Adrenal gland (tissue), 12 donors: ENCODE data around the gene BCAS3. TPM values are rescaled to one million over a fixed set of nuclear protein-coding genes. Genes with fewer than 3 reads are reported as not detected.

Source experiments
- DNase-seq, 7 donors: peaks; one replicate each; pipeline ENCODE4 v3.0.0-alpha.2; 2019 to 2020
- H3K27ac ChIP-seq, 5 donors: fragments of 200-600 bp; sonication (generic) in 4 of 5; 1 replicate in 3 of 5; 2 replicates in 2 of 5; pipeline versions ENCODE4 v1.5.1 to v1.8.0; 2016 to 2020; ENCODE audit warnings: mild to moderate bottlenecking in 1 of 5
- H3K27me3 ChIP-seq: fragments of 200-600 bp; 2 replicates; pipeline ENCODE4 v1.8.0; 2021
- H3K36me3 ChIP-seq, 2 donors: fragments of 200-600 bp; replicated peaks in 1 of 2; 1 replicate in 1 of 2; 2 replicates in 1 of 2; pipeline versions ENCODE4 v1.5.1 to v1.8.0; 2018 to 2022
- H3K4me1 ChIP-seq, 2 donors: fragments of 200-600 bp; replicated peaks in 1 of 2; 1 replicate in 1 of 2; 2 replicates in 1 of 2; pipeline versions ENCODE4 v1.5.1 to v1.8.0; 2018 to 2021
- H3K4me3 ChIP-seq, 4 donors: fragments of 200-600 bp; sonication (generic) in 3 of 4; one replicate each; pipeline ENCODE4 v1.5.1; 2016 to 2018
- H3K9me3 ChIP-seq, 3 donors: fragments of 200-600 bp; sonication (generic) in 1 of 3; replicated peaks in 1 of 3; 1 replicate in 2 of 3; 2 replicates in 1 of 3; pipeline versions ENCODE4 v1.5.1 to v1.8.0; 2016 to 2021
- POLR2A ChIP-seq, 2 donors: fragments of 450-650 bp; IDR thresholded peaks; one replicate each; pipeline ENCODE4 v1.6.1; 2017; ENCODE audit warnings: antibody characterized with exemption in 2 of 2, mild to moderate bottlenecking in 2 of 2, moderate library complexity in 1 of 2
- WGBS, 4 donors: extraction: QIAGEN DNeasy Blood & Tissue Kit in 2 of 4; methylation state at CpG; one replicate each; pipeline versions ENCODE4 v1.1.5 to v1.1.7; 2013 to 2017; 5-methylcytosine and 5-hydroxymethylcytosine counted together
- intact Hi-C, 2 donors: fragments of 100-400 bp; cut with DNase I; formaldehyde crosslinking; loops; one replicate each; pipeline versions ENCODE4 v1.14.1 to v1.15.0; 2022 to 2023
- polyA plus RNA-seq, 3 donors: library from polyadenylated mRNA; stranded (reverse); fragments of 200-250 nt in 2 of 3; fragments of 350-450 nt in 1 of 3; fragmentation: Illumina TruSeq in 1 of 3; extraction: RNeasy Lipid Tissue Mini Kit (QIAGEN cat#74804) in 1 of 3; gene quantifications; one replicate each; pipeline ENCODE4 v1.2.3, GENCODE V29; 2013 to 2014
- total RNA-seq, 9 donors: library from RNA; depleted of rRNA in 4 of 9; stranded (reverse); fragments of >200 nt in 4 of 9; fragments of 120-200 nt in 1 of 9; fragmentation: NEBNext Ultra II Directional in 1 of 9; extraction: Animal tissue kit (Norgen Biotek cat#: 25700) in 1 of 9; gene quantifications; one replicate each; pipeline versions ENCODE4 v1.1.0 to v1.2.4, GENCODE V29; 2013 to 2023
- TF ChIP-seq, protein P1 (sequence below), 6 experiments: fragments of 450-650 bp in 4 of 6; fragments of 200-600 bp in 2 of 6; sonication (generic) in 1 of 6; IDR thresholded peaks; 1 replicate in 5 of 6; 2 replicates in 1 of 6; pipeline versions ENCODE4 v1.5.1 to v1.8.0; 2016 to 2021; ENCODE audit warnings: antibody characterized with exemption in 6 of 6, mild to moderate bottlenecking in 2 of 6, moderate library complexity in 1 of 6
- donor health status: healthy with polysubstance abuse.
- donor health status: Bipolar disorder and iron deficiency.
- donor health status: DM: yes; HTN: yes; CAD: no.
- donor health status: DM: no; HTN: no; CAD: no.
- donor health status: DM: no; HTN: no; CAD: no.
- donor health status: DM: yes; HTN: yes; CAD: no.

BCAS3 gene
- total and polyA plus RNA-seq, 12 donors, result 9.4 to 105 (median 29.0) TPM

DNA sequence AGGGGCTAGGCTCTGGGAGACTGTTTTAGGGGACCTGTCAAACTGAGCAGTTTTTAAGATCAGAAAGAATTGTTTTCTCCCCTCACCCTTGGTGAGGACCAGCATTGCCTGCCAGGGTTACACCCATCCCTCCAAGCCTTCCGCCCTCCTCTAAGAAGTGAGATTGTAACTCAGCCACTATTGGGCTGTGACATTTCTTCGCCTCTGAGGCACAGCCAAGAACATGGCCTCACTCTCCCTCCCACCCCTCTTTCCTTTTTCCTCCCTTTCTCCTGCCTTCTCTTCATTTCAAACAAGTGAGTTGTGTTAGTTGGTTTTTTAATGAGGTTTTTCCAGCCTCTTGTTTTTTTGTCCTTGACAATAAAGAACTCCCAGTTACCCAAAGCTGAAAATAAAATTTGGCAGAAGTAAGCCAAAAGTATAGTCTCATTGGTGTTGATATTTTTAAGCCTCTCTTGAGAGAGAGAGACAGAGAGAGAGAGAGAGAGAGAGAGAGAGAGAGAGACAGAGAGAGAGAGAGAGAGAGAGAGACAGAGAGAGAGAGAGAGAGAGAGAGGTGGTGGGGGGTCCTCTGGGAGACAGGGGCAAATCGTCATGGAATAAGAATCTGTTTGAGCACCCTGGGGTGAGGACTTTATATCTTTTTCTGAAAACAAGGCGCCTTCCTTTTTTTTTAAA, 644.8 kb downstream of the BCAS3 start:
- Histone ChIP-seq H3K27ac (peak overlapping the region in 1 of 5 donors; percentile 42), H3K9me3 (no peaks in the 10 kb centered on the region), H3K27me3 (no peaks in the 10 kb centered on the region), H3K36me3 (no peaks in the 10 kb centered on the region), H3K4me1 (peaks cover 0 to 17% of the 10 kb centered on the region in 2 donors), H3K4me3 (no peak overlapping the region)
- no peak for DNase-seq
- WGBS, 4 donors, result 76 to 84% (median 78%) methylated on average over 4 of the region's 4 CpGs
- intact Hi-C loops, result no loop called here
- TF ChIP-seq POLR2A (IDR thresholded peaks at IDR 0.05), result no peak
- TF ChIP-seq, protein P1, sequence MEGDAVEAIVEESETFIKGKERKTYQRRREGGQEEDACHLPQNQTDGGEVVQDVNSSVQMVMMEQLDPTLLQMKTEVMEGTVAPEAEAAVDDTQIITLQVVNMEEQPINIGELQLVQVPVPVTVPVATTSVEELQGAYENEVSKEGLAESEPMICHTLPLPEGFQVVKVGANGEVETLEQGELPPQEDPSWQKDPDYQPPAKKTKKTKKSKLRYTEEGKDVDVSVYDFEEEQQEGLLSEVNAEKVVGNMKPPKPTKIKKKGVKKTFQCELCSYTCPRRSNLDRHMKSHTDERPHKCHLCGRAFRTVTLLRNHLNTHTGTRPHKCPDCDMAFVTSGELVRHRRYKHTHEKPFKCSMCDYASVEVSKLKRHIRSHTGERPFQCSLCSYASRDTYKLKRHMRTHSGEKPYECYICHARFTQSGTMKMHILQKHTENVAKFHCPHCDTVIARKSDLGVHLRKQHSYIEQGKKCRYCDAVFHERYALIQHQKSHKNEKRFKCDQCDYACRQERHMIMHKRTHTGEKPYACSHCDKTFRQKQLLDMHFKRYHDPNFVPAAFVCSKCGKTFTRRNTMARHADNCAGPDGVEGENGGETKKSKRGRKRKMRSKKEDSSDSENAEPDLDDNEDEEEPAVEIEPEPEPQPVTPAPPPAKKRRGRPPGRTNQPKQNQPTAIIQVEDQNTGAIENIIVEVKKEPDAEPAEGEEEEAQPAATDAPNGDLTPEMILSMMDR (IDR thresholded peaks at IDR 0.05), result peak in 2 of 6 experiments; percentile 13 to 21

DNA sequence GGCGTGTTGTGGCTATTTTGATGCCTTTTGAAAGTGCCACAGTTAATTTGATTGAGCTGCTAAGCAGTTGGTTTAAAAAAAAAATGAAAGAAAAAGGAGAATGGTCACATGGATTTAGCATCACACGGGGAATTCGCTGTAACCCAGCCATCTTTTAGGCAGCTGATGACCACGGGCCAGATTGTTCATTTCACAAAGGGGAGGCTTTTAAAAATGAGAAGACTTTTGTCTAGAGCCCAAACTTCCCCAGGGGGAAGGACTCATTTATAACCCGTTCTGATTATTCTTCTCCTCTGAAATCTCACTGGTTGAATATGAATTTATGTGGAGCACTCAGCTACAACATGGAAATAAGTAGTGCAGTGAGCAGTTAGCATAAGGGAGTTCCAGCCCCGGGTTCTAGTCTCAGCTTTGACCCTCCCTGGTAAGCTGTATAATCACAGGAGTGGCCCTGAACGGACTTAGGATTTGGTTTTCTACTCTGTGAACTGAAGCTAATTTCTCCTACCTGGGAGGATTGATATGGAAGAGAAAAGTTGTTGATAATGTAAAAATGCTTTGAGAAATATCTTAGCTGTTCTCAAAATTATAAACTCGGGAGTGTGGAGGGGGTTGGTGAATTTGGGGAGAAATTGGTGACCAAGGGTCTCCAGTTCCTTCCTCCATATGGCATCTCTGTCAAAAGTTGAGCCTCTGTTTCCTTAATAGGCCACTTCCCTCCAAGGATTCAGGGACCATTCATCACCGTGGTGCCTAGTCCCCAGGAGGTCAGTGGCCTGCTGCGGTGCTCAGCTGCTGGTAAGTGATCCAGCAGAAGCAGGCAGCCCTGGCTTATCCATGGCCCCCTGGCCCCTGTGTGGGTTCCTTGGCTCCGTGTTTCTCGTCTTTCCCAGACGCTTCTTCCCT, 645.6 kb downstream of the BCAS3 start:
- TF ChIP-seq POLR2A (IDR thresholded peaks at IDR 0.05), result no peak
- TF ChIP-seq, protein P1 (IDR thresholded peaks at IDR 0.05), result no peak
- Histone ChIP-seq H3K27ac (peak overlapping the region in 4 of 5 donors; percentile 18 to 72 (median 32)), H3K9me3 (no peaks in the 10 kb centered on the region), H3K4me3 (no peak overlapping the region), H3K4me1 (peaks cover 0 to 17% of the 10 kb centered on the region in 2 donors), H3K27me3 (no peaks in the 10 kb centered on the region), H3K36me3 (no peaks in the 10 kb centered on the region)
- DNase-seq, result peak in 1 of 7 donors; percentile 29
- intact Hi-C loops, result no loop called here
- WGBS, 4 donors, result 61 to 71% (median 63%) methylated on average over 13 of the region's 13 CpGs

DNA sequence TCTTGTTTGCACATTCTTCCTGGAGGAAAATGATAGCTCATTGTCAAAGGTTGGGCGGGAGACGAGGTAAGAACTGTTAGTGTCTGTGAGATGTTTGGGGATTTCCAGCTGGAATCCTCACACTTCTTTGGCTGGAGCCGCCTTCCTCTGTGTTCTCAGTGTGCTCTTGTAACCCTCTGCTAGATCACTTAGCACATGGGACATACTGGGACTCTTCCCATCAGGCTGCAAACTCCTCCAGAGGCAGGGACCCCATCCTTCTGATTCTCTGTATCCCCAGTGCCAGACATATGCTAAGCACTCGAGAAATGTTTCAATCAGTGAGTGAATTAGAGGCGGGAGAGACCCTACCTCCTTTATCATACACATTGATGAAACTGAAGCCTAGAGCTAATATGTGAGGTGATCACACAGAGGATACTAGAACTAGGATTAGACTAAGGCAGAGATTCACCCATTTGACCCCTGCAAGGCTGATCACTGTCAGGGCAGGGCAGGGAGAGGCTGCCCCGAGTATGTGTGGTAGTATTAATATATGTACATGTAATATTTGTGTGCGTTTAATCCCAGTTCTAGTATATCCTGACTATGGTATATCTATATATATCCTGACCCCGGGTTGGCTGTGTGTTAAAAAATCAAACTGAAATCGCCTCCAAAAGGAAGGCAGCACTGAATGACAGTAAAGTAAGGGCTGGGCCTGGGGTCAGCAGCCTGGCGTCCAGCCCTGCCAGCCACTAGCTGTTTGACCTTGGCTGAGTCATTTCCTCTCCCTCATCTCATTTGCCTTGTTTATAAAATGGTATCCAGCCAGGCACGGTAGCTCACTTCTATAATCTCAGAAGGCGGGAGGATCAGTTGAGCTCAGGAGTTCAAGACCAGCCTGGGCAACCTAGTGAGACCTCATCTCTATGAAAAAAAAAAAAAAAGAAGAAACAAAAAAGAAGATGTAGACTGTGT, 646.5 kb downstream of the BCAS3 start:
- no peaks in the 10 kb centered on the region for H3K36me3 ChIP-seq
- H3K27me3 ChIP-seq, result no peaks in the 10 kb centered on the region
- H3K27ac ChIP-seq, result peak overlapping the region in 4 of 5 donors; percentile 18 to 72 (median 32)
- peaks cover 0 to 17% of the 10 kb centered on the region in 2 donors for H3K4me1 ChIP-seq
- intact Hi-C loops, result no loop called here
- 65 to 72% (median 70%) methylated on average over 12 of the region's 12 CpGs for WGBS, 4 donors
- no peaks in the 10 kb centered on the region for H3K9me3 ChIP-seq
- no peak overlapping the region for H3K4me3 ChIP-seq
- DNase-seq, result peak in 5 of 7 donors; percentile 30 to 50 (median 42)
- TF ChIP-seq POLR2A (IDR thresholded peaks at IDR 0.05), result no peak
- TF ChIP-seq, protein P1 (IDR thresholded peaks at IDR 0.05), result no peak
